Epithelial cell of proximal tubule (primary cell): Measurements from ENCODE around the gene TBCE. TPM values are rescaled to one million over a fixed set of nuclear protein-coding genes. Genes with fewer than 3 reads are reported as not detected.
A peak's percentile ranks its signal among the peaks of the same experiment; 100 is the strongest.

Experiments used
- DNase-seq: peaks from one replicate; pipeline ENCODE4 v3.0.0-alpha.2; 2011; ENCODE audit warnings: low read depth
- H3K4me3 ChIP-seq: 2 replicates; pipeline ENCODE4 v1.5.1; 2011; ENCODE audit warnings: low read depth, mild to moderate bottlenecking, low read length
- CTCF ChIP-seq: conservative IDR thresholded peaks from 2 replicates; pipeline ENCODE4 v1.5.1; 2012; ENCODE audit warnings: low read depth, mild to moderate bottlenecking, low read length
- total RNA-seq: library from RNA; depleted of rRNA; stranded (reverse); fragments of >200 nt; gene quantifications from 2 replicates; pipeline ENCODE4 v1.2.3, GENCODE V29; 2015

Gene TBCE
- 20.9 and 27.4 TPM in 2 replicates for total RNA-seq

- TF ChIP-seq CTCF: peak; percentile 32
- DNase-seq: peak; percentile 75
- peak within 1 kb of the TSS; percentile 85 for H3K4me3 ChIP-seq
Measured at GRCh38 chr1:235367000-235367908, at the start of gene TBCE. Gene TBCE, plus strand, starts transcription at chr1:235367427. Its CDS starts 12,623 bp downstream, at chr1:235380050.

GRCh38 chr1:235319255-235319654 is 48.0 kb upstream of the TBCE start:
- no peak overlapping the region for H3K4me3 ChIP-seq
- TF ChIP-seq CTCF: no peak
- DNase-seq: no peak

- DNase-seq: no peak
- no peak for TF ChIP-seq CTCF
- H3K4me3 ChIP-seq: no peak overlapping the region
Measured at GRCh38 chr1:235320521-235321179, 46.6 kb upstream of the TBCE start.

GRCh38 chr1:235324296-235324695 is 42.9 kb upstream of the TBCE start:
- DNase-seq: no peak
- TF ChIP-seq CTCF: no peak

GRCh38 chr1:235325139-235325538 is 42.1 kb upstream of the TBCE start:
- no peak for TF ChIP-seq CTCF
- H3K4me3 ChIP-seq: peak overlapping the region; percentile 92
- no peak for DNase-seq

More at GRCh38 chr1:235324296-235324695, 42.9 kb upstream of the TBCE start:
- H3K4me3 ChIP-seq: no peak overlapping the region

GRCh38 chr1:235325854-235326253 is 41.4 kb upstream of the TBCE start:
- no peak for TF ChIP-seq CTCF
- H3K4me3 ChIP-seq: peak overlapping the region; percentile 92
- no peak for DNase-seq
